NCI-H146 treated with DMSO at 0.1 percent for 48 hours (cell line): Measurements from ENCODE around the gene BOD1.
A peak's percentile ranks its signal among the peaks of the same experiment; 100 is the strongest.

Experiments
- DNase-seq: peaks from one replicate; lab custom pipeline; 2025; ENCODE audit not compliant: unreplicated experiment; lab: John Stamatoyannopoulos, UW

Gene BOD1

GRCh38 chr5:173616577-173617118 is at the start of gene BOD1:
Gene BOD1, minus strand, starts transcription at chr5:173616650. Its CDS starts 214 bp downstream, at chr5:173616436.
- peak; percentile 88 for DNase-seq

DNA sequence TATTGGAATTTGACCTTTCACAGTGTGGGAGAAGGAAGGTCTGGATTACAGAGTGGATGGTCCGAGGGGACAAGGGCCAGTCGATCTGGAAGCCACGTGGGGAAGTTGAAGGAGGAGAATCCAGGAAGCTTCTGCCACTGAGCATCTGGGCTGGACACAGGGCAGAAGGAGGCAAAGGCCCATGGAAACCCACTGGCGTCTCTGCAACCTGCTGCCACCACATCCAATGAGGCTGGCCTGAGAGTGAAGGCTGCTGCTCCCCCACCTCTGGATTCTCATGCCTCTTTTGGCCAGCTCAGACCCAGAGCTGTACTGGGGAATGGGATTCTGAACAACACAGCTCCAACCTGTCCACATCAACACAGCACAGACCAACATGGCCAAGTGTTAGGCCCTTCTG is 48.9 kb upstream of the BOD1 start:
- no peak for DNase-seq

DNA sequence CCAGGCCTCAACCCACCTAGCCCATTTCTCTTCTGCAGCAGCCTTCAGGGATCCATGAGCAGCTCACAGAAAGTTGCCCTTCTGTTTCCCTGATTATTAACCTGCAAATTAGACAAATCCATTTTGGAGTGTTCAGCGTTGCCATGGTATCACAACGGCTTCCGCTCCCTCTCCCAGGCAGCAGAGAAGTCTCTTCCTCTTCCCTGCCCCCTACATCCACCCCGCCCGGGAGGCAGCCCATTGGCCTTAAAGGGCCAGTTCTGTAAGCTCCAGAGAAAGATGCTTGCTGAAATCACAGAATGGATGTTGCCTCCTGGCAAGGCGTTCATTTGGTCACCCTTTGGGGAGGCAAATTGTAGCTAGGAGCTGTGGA is 47.7 kb upstream of the BOD1 start:
- no peak for DNase-seq

- DNase-seq, result no peak
These were observed 47.1 kb upstream of the BOD1 start for GRCh38 chr5:173663352-173664153.

DNA sequence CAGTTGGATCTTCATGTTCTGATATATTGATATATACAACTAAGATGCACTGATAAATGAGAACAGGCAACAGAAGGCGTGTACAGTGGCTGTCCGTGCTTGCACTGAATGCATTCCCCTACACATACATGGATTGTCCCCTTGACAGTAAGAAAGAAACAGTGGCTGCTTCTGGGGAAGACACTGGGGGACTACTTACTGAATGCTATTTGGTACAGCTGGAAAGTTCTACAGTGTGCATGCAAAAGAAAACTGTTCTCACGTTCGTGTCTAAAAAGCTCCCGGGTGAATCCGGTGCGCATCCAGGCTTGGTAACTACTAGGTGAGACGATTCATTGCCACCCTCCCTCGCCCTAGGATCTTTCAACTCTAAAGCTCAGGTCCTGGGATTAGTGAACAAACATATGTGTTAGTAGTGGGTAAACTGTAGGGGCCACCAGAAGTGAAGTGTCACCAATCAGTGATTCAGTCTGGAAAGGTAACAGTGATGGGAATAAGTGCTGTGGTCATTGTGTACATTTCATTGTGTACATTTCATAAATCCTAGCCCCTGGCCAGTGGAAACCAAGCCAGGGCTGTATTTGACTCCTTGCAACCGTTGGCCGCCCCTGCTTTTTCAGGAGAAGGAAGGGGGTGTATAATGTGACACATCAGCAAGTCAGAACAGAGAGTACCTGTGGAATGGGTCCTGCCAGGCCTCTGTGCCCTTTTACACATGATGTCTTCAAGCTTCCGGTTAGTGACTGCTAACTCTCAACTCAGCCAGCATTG is 46.3 kb upstream of the BOD1 start:
- no peak for DNase-seq

GRCh38 chr5:173660481-173661280 is 44.2 kb upstream of the BOD1 start:
- no peak for DNase-seq

DNA sequence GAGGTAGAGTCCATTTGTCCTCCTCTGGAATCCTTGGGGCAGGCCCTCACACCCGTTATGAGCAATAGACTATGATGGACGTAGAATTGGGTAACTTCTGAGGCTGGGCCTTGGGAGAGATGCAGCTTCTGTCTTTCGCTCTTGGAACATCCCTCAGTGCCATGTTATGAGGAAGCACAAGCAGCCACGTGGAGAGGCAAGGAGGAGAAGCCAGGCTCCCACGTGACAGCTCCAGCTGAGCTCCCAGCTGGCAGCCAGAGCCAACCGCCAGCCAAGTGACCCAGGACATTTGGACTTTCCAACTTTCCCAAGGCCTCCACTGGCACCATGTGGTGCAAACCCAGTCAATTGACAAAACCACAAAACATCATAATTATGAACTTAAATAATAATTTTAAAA is 43.0 kb upstream of the BOD1 start:
- no peak for DNase-seq

DNA sequence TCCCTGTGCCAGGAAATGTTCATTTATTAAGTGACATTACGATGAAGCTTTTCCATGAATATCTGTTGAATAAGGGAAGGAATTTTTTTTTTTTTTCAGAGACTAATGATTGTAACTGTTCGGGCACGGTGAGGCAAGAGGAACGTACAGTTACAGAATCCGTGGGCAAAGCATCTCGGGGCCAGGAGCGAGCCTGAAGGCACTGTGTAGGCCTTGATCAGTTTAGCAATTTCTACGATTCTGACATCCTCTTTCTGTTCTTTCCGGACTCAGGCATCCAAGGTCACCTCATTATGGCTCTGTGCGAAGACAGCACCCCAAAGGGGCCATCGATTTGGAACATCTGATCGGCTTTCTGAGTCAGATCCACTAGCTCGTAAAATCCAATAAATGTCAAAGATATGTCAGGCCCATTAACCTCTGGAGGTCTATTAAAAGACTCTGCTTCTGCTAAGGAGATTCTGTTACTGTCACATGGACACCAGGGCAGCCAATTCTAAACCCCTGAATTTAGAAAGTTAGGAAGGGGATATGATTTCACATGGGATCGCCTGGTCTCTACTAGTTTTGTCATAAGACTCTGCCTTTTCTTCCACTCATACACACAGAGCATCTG is 41.4 kb upstream of the BOD1 start:
- no peak for DNase-seq

GRCh38 chr5:173655196-173655797 is 38.8 kb upstream of the BOD1 start:
- DNase-seq, result no peak

- DNase-seq, result no peak
These were observed 37.5 kb upstream of the BOD1 start for GRCh38 chr5:173653822-173654523.

- DNase-seq, result no peak
These were observed 31.9 kb upstream of the BOD1 start for GRCh38 chr5:173648308-173648866.

GRCh38 chr5:173646692-173647091 is 30.2 kb upstream of the BOD1 start:
- DNase-seq, result no peak

DNA sequence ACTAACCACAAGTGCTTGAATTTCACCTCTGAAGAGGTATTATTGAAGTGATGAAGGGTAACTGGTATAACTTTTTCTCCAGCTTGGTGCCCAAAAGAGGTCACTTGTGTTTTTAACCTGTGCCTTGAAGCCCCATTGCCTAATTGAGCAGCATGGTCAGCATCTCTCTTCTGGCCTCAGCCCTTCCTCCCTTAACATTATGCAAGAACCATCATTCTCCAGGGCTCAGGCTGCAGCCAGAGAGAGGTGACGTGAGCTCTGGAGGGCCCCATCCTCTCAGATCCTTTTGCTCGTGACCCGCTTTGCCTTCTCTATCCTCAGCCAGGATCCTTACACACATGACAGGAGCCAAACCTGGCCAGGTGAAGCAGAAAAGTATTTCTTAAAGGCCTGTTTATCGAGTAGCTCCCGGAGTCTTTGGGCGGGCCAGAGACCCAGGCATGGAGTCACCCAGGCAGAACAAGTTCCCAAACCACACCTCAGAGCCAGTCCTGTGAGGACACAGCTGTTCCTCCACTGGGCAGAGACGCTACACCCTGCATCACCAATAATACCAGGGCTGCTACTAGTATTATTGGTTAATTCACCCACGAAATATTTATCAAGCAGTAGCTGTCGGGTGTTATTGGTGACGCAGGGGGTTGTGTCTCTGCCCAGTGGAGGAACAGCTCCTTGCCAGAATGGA is 29.6 kb upstream of the BOD1 start:
- no peak for DNase-seq

DNA sequence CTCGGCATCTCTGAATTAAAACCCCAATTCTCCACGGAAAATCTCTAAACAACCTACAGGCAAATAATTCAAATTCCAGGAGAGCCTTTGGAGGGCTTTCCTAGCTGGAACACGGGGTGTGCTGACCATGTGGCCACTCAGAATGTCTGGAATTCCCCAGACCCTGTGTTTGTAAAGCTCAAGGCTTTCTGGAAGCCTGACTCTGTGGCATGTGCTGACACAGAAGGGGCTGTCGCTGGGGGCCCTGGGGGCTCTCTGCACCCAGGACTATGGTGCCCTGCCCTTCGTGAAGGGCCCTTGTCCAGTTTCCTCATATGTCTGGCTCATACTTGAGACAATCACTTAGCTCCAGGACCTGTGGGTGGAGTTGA is 29.0 kb upstream of the BOD1 start:
- no peak for DNase-seq

GRCh38 chr5:173644673-173645436 is 28.4 kb upstream of the BOD1 start:
- DNase-seq, result no peak

DNA sequence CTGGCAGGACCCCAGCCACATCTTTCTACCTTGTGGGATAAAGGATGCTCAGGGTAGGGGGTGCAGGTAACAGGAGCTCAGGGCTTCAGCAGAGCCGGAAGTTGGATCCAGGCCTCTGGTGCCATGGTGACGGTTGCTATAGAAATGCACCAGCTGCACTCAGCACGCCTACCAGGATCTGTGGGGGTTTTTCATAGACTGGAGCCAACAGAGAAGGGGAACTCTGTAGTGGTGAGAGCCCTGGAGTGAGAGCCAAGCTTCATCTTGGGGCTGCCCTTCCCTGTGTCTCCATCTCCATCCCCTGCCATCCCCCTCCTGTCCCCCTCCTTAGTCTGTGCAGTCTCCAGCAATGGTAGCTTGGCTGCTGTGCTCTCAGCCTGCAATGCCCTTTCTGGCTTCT is 27.5 kb upstream of the BOD1 start:
- DNase-seq, result peak; percentile 57

DNA sequence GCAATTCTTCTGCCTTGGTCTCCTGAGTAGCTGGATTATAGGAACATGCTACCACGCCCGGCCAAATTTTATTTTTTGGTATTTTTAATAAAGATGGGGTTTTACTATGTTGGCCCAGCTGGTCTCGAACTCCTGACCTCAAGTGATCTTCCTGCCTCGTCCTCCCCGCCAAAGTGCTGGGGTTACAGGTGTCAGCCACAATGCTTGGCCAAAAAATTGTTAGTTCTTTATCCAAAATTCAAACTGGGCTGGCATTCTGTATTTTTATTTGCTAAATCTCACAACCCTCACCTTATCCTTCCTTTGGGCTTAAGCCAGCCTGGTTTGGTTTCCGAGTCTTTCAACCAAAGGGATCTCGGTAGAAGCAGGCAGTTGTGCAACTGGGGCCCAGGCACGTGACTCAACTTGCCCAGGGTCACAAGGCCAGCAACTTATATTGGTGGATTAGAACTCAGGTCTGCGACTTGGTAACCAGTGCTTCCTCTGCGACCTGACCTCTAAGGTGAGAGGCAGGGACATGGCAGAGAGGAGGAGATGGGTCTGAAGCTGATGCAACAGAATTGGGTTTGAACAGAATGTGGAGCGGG is 26.5 kb upstream of the BOD1 start:
- DNase-seq, result no peak
